ENCODE results near the gene MAGI1. TPM values are rescaled to one million over a fixed set of nuclear protein-coding genes. Genes with fewer than 3 reads are reported as not detected.

Gene MAGI1
- total RNA-seq, 1 donor = 13.0 TPM

GRCh38 chr3:65493371-65493882 is 545.3 kb downstream of the MAGI1 start:
- H3K4me3 ChIP-seq (ENCODE audit: low read depth, low read length) = no peak overlapping the region
- no peak for TF ChIP-seq CTCF (IDR thresholded peaks at IDR 0.05; ENCODE audit: insufficient read depth, low read length)
- DNase-seq (ENCODE audit: low read depth) = no peak

GRCh38 chr3:65492249-65492648 is 546.5 kb downstream of the MAGI1 start:
- no peak for DNase-seq (ENCODE audit: low read depth)
- no peak overlapping the region for H3K4me3 ChIP-seq (ENCODE audit: low read depth, low read length)
- no peak for TF ChIP-seq CTCF (IDR thresholded peaks at IDR 0.05; ENCODE audit: insufficient read depth, low read length)

GRCh38 chr3:65490114-65490513 is 548.6 kb downstream of the MAGI1 start:
- no peak overlapping the region for H3K4me3 ChIP-seq (ENCODE audit: low read depth, low read length)
- no peak for TF ChIP-seq CTCF (IDR thresholded peaks at IDR 0.05; ENCODE audit: insufficient read depth, low read length)
- DNase-seq (ENCODE audit: low read depth) = no peak

GRCh38 chr3:65489253-65489652 is 549.5 kb downstream of the MAGI1 start:
- DNase-seq (ENCODE audit: low read depth) = no peak
- TF ChIP-seq CTCF (IDR thresholded peaks at IDR 0.05; ENCODE audit: insufficient read depth, low read length) = no peak
- no peak overlapping the region for H3K4me3 ChIP-seq (ENCODE audit: low read depth, low read length)

- no peak for DNase-seq (ENCODE audit: low read depth)
- TF ChIP-seq CTCF (IDR thresholded peaks at IDR 0.05; ENCODE audit: insufficient read depth, low read length) = no peak
- no peak overlapping the region for H3K4me3 ChIP-seq (ENCODE audit: low read depth, low read length)
Measured at GRCh38 chr3:65485826-65486469, 552.8 kb downstream of the MAGI1 start.

GRCh38 chr3:65484964-65485363 is 553.8 kb downstream of the MAGI1 start:
- TF ChIP-seq CTCF (IDR thresholded peaks at IDR 0.05; ENCODE audit: insufficient read depth, low read length) = no peak
- DNase-seq (ENCODE audit: low read depth) = no peak
- no peak overlapping the region for H3K4me3 ChIP-seq (ENCODE audit: low read depth, low read length)

- peak; percentile 48 for DNase-seq (ENCODE audit: low read depth)
- no peak overlapping the region for H3K4me3 ChIP-seq (ENCODE audit: low read depth, low read length)
- TF ChIP-seq CTCF (IDR thresholded peaks at IDR 0.05; ENCODE audit: insufficient read depth, low read length) = no peak
Measured at GRCh38 chr3:65483480-65483879, 555.2 kb downstream of the MAGI1 start.
